Midbrain (tissue), 1 donor: Measurements from ENCODE around the gene GALNT15.

Source experiments
- DNase-seq: peaks from one replicate; lab custom pipeline; 2025; lab: John Stamatoyannopoulos, UW

GALNT15 gene

DNA sequence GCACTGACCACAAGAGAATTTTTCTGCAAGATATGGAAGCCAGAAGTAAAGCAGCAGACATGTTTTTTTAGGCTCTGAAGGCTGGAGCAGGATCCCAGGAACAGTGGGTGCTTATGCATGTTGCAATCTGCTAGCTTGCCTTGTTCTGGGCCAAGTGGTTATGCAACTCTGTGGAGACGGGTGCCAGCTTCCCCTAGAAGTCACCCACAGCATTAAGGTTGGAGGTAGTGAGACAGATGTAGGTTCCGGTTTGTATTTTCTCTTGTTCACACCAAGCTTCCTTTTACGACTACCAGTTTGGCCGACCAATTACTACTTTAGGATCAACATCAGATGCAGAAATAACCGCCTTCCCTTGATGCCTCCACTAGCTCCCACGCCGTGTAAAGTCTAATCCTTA lies 79.1 kb downstream of the GALNT15 start:
- peak; percentile 23 for DNase-seq

DNA sequence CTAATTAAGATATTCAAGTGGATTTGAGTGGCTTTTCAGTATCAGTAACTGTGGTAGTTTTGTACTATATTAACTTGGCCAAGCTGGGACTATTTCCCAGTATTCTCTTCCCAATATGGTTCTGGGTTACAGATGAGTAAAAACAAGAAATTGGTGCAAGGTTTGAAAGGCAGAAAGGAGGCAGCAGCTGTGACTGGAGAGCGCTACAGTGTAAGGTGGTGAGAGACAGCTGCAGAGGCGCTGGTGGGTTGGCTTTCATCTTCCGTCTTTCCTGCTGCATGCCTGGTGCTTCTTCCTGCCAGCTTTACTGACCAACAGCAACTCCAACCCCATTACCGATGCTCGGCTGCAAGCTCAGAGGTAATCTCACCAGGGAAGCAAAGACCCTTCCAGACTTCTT lies 80.4 kb downstream of the GALNT15 start:
- no peak for DNase-seq

DNA sequence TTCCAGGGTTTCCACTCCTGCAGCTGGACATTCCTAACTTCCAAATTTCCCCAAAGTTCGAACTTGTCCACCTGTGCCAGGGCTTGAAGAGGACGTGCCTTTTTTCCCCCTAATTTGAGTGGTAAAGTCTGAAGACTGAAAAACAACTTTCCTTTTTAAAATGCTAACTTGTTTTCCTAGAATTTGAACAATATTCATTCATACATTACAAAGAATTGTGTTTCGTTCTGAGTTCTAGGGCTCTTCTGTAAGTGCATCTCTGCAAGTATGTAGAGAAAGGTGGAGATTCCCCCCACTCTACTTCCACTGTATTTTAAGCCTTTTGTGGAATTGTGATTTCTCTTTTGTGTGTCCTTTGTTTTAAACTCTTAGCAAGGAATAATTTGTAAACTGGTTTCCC lies 80.8 kb downstream of the GALNT15 start:
- no peak for DNase-seq

DNA sequence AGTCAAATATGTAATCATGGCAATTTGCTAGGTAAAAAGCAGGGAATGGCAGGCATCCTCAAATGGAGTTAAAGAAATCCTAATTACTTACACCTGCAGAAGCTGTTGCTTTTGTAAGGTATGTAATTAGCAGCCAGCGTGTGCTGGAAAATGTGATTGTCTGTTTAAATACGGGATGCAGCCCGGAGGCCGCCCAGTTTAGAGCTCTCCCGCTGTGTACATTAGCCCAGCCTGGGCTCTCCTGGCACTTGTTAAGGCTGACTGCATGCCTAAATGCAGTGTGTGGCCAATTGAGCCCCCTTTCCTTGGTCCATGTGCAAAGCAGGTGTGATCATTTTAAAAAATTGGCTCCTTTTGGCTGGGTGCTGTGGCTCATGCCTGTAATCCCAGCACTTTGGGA lies 81.2 kb downstream of the GALNT15 start:
- no peak for DNase-seq

DNA sequence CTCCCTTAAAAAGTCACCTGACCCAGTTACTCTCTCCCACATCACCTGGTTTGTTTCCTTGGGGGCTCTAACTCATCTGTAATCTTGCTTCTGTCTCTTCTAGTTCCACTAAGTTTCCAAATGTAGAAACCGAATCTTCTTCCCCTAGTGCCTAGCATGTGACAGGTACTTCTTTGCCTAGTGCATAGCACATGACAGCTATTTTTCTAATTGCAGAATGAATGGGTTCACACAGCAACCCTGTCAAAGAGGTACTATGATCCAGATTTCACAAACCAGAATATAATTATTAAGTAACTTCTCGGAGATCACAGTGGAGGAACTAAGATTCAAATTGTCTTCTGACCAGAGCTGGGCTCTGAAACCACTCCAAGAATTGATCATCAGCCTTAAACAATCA lies 82.8 kb downstream of the GALNT15 start:
- no peak for DNase-seq

DNA sequence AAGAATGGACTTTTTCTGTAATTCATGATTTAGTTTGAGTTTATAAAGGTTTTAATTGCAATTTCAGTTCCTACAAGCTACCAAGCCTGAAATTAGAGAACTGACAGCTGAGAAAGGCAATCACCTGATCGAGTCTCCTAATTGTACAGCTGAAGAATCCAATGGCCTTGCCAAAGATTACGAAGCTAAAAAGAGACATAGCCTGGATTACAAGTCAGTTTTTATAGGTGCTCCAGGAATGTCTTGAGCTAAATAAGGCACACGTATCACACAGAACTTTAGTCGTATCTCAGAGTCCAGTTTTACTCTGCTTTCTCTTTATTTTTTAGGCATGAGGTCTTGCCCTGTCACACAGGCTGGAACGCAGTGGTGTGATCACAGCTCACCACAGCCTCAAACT lies 83.7 kb downstream of the GALNT15 start:
- DNase-seq, result no peak

DNA sequence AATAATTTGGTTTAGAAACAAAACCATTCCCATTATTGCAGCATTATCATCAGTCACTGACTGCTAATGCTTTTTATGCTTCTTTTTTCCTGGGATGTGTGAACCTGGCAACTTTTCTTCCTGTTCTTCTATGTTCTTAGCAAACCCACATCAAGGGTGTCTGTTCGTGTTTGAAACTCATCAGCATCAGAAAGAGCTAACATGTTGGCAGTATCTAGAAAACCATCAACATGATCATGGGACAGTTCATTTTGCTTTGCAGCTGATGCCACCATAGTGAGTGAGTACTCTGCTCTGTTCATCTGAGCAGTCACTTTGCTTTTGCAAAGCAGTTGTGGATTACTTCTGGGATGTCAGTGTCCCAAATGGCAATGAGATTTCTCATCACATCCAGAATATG lies 84.4 kb downstream of the GALNT15 start:
- DNase-seq, result no peak

DNA sequence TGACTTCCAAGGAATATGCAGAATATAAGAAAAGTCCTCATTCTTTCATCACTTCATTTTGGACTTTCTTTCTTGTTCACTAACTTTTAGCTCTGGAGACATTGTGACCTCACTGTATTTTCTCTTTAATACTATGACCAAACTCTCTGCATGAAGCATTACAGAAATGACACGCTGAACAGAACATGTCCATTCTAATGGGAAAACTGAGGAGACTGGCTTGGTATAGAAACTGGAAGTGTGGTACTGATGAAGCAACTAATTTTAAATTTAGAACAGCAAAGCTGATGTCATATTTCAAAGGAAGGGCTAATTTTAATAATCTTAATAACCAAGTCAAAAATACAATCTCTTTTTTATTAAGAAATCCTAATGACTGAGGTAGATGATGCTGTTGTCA lies 85.6 kb downstream of the GALNT15 start:
- DNase-seq, result no peak

DNA sequence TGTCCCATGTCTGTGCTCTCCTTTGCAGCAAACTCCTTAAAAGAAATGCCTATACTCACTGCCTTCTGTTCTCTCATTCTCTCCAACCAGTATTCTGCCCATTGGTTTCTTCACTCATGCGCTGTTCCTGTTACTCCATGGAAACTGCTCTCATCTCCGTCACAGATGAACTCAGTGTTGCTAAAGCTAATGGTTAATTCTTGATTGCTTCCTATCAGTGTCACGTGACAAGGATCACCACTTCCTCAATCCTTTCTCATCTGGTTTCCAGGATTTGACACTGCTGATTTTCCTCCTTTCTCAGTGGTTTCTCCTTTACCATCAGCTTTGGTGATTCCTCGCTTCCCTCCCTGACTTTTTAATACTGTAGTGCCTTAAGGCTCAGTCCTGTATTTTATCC lies 87.7 kb downstream of the GALNT15 start:
- DNase-seq, result no peak

DNA sequence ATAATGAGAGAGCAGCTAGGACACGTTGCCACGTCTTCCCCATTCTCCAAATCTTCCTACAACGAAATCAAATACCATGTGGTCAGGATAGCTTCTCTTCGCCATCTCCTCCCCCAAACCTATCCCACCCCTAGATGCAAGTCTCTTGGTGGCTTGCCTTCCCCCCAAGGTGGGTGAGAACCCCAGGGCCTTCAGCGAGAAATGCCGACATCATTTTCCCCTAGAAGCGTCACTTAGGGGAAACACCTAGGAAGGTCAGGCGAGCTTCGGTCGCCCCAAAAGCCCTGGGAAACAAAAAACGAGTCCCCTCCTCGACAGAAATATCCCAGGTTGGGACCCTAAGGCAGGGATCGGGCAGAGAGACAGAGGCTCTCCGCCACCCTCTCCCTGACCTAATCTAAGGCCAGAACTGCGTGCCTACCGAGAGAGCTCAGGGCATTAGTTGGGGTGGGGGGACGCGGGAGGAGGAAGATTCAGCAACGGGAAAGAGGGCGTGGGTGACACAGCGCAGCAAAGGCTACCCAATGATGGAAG lies 89.8 kb downstream of the GALNT15 start:
- DNase-seq, result no peak

DNA sequence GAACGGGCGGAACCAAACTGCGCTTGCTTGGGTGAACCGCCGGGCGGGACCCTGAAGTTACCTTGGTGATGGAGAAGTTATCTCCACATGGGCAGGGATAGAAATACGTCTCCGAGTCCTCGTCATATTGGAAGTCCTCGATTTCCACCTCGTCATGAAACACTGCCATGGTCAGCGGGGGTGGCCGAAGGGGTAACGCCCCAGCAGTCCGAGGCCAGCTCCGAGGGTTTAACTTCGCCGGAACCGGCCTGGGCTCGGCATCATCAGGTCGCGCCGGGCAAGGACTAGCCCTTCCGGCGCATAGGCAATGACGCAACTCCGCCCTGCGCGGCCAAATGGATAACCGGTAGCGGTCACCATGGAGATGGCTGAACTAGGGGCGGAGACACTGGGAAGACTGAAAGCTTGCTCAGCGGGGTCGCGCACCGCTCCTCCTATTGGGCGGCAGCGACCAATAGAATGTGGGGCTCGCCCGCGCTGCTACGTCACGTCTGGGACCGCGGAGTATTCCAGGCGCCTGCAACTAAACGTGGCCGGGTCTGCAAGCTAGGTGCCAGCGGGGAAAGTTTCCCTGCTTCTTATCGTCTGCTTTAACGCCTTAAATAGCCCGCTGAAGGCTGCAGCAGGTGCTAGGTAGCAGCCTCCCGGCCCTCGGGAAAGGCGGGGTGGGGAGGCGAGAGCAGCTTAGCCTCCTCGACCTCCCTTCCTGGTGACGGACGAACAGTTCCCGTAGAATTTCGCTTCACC lies 90.4 kb downstream of the GALNT15 start, which contains the start of the genes DPH3 and OXNAD1:
Gene DPH3, minus strand, starts transcription at position 236 of the 747 bp plus-strand sequence. Its CDS starts 67 bp downstream, at position 169.
Gene OXNAD1, plus strand, starts transcription at position 505 of the 747 bp plus-strand sequence. CDS start 5,741 bp downstream, outside the sequence.
- peak; percentile 99 for DNase-seq

DNA sequence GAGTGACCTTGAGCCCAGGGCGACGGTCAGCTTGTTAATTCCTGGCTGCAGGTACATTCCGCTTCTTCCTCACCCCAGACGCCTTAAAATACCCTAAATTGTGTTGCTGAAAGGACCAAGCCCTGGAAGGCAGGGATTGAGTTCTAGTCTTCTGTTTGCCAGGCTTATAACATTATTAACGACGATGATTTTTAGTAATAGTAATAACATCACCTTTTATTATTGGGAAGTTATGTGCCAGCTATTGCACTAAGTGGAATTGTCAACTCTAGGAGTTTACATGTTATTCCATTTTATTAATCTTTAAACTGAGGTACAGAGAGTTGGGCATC lies 90.9 kb downstream of the GALNT15 start:
- DNase-seq, result no peak

DNA sequence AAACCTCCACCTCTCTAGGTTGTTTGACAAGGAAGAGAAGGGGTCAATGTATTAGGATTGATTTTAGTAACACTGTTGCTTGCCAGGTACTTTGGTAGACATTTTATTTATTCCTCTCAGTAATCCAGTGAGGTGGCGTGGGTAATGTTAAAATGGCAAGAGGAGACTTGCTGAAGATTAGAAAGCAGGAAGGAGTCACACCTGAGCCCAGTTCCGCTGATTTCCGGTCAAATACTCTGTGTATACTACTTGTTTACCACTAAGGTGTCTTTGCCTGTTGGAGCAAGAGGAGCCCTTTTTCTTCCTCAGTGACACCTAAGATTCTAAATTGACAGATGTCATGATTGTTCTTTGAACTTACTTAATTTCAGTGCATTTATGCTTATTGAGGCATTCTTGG lies 92.2 kb downstream of the GALNT15 start:
- DNase-seq, result no peak

DNA sequence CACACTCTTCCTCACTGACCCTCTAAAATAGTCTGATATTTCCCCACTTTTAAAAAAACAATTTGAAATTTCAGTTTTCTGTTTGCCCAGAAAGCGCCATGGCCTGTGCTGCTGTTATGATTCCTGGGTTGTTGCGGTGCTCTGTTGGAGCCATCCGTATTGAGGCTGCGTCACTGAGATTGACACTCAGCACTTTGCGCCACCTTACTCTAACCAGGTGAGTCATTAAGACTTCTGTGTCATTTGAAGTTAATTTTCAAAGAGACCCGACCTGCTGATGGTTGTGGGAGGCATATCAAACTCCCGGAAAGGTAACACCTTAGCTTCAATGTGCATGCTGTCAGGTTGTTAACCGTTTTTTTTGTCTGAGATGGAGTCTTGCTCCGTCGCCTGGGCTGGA lies 96.4 kb downstream of the GALNT15 start:
- no peak for DNase-seq

DNA sequence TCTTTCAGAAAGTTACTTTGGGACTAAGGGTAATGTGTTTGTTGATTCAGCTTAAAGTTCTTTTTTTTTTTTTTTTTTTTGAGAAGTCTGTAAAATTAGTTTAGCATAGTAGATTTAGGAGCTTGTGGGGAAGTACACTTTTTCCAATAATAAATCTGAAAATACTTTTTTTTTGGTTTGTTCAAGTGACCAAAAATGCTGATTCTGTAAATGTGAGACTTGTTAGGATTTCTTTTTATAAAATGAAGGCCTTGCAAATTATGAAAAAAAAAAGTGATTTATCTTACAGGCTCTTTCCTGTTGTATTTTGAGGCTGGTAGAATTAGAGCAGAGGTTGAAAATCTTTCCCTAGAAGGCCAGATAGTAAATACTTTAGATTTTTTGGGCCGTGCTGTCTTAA lies 98.1 kb downstream of the GALNT15 start:
- no peak for DNase-seq

DNA sequence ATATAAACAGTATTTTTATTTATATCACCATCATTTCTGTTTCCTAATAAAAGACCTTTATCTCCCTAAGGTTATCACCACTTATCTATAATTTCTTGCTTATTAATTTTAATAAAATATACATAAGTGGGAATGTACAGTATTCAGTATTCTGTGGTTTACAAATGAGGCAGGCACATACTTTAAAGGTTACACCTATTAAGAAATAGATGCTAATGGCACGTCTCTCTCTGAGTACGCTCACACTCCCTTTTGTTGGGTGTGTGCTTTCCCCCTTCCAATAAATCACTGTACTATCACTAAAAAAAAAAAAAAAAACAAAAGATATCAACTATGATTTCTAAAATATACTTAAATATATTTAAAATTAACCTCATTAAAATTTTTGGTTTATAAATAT lies 99.4 kb downstream of the GALNT15 start:
- DNase-seq, result no peak

DNA sequence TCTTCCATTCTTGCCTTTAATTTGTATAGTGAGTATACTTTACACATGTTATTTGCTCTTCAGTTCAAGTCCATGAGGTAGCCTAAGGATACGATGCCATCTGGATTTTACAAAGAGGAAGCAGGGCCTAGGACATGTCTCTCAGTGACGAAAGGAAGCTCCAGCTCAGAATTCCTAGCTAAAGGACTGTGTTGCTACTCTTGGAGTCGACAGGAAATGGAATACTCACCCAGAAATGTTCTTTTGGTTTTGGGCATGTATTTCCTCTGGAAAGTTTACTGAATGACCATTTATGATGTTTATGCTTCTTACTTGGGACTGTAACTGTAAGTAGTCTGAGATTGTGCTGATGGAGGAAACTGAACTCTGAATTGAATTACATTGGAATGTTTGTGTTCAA lies 103.0 kb downstream of the GALNT15 start:
- no peak for DNase-seq

DNA sequence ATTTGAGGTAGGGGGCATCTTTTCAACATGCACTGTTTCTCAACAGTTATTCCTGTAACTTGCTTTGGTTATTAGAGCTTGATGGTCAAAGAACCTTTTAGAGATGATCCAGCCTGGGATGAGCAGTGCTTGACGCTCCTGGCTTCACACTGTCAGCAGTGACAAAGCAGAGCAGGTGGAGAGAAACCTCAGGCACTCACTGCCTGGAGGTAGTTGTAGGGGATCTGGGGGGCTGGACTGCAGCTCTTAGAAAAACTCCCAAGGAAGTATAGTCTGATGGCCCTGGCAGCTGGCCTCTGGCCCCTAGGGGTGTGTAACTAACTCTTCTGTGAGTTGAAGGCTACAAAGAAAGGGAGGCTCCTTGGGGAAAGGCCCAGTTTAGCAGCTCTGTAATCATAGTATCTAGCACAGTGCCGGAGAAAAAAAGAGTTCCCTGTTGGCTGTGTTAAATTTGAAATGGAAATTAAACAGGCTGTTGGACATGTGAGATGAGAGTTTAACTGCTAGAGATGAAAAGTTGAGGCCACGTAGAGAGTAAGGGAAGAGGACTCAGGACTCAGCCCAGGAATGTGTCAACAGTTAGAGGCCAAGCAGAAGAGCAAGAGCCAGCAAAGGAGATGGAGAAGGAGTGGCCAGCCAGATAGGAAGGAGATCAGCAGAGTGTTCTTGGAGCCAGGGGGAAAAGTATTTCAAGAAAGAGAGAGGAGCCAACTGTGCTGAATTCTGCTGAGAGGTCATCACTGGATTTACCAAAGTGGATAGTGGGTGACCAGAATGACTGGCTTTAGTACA lies 104.7 kb downstream of the GALNT15 start:
- DNase-seq, result no peak

DNA sequence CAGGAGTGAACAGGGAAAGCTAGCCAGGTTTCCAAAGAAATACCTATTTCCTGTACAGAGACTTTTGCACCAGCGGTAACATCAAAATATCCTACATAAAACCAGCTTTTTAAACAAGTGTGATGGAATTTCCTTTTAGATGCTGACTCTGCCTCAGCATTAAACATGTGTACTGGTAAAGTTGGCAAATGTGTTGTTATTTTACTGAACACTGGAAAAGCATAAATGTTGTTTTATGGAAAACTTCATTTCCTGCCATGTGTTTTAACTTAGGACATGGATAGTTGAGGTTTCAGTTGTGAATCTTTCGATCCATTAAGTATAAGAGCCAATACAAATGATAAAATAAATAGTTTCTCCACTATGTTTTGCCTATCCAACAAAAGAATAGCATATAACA lies 106.2 kb downstream of the GALNT15 start:
- no peak for DNase-seq
